ENCODE results near the gene DACH1. TPM values are rescaled to one million over a fixed set of nuclear protein-coding genes. Genes with fewer than 3 reads are reported as not detected.

Gene DACH1
- total and polyA plus RNA-seq, 2 donors (not counting 3 experiments of a cell fraction or from before 2014, with no cell fraction given), result 8.6 to 28.3 TPM

- no peaks in the 10 kb centered on the region for H3K79me2 ChIP-seq (ENCODE audit: control insufficient read depth, insufficient read depth, low read length)
- no peak overlapping the region for H3K9ac ChIP-seq (replicated peaks; ENCODE audit: extremely low read depth, insufficient read depth, low read length)
- H3K27me3 ChIP-seq (ENCODE audit: control insufficient read depth in 2 of 2, insufficient read depth in 2 of 2, low read length in 2 of 2), result no peaks in the 10 kb centered on the region
- POLR2A ChIA-PET, result no interaction called here
- H2AFZ ChIP-seq (ENCODE audit: low read depth, low read length), result no peak overlapping the region
- no peak overlapping the region for H3K4me2 ChIP-seq (ENCODE audit: insufficient read depth, low read length)
- H3K36me3 ChIP-seq (ENCODE audit: control insufficient read depth in 2 of 2, extremely low read depth in 1 of 2, insufficient read depth in 2 of 2, low read length in 2 of 2), result no peaks in the 10 kb centered on the region
- H3K27ac ChIP-seq (ENCODE audit: insufficient read depth, low read depth, low read length), result no peak overlapping the region
- CTCF ChIA-PET, result no interaction called here
- no peaks in the 10 kb centered on the region for H4K20me1 ChIP-seq (replicated peaks; ENCODE audit: control insufficient read depth, extremely low read depth, insufficient read depth, low read length)
- H3K4me3 ChIP-seq (replicated peaks in 1 of 3; ENCODE audit: insufficient read depth in 1 of 3, low read depth in 1 of 3, low read length in 3 of 3), result no peak overlapping the region
- intact Hi-C loops (cut with micrococcal nuclease) (no loop called here), dilution Hi-C loops (cut with MboI; ENCODE audit: extremely low pct_ligation_motif_present, low sequenced_read_pairs) (no loop called here)
- DNase-seq (ENCODE audit: low read depth, low spot score) (no peak), FAIRE-seq (no peak)
- H3K9me1 ChIP-seq (replicated peaks; ENCODE audit: control insufficient read depth, extremely low read depth, insufficient read depth, low read length), result no peaks in the 10 kb centered on the region
- TF ChIP-seq EZH2 (IDR thresholded peaks at IDR 0.05; ENCODE audit: borderline replicate concordance, low read depth, low read length, severe bottlenecking), result no peak
- TF ChIP-seq GATA2 (IDR thresholded peaks at IDR 0.05; ENCODE audit: insufficient read depth, insufficient read length, low read depth, low read length), result no peak
- TF ChIP-seq FOS (IDR thresholded peaks at IDR 0.05; ENCODE audit: borderline replicate concordance, insufficient read depth, low read length), result no peak
- TF ChIP-seq MAX (IDR thresholded peaks at IDR 0.05; ENCODE audit: insufficient read depth, insufficient read length), result no peak
- TF ChIP-seq CTCF (IDR thresholded peaks at IDR 0.05; ENCODE audit: extremely low read depth in 1 of 2, insufficient read depth in 1 of 2, low read depth in 1 of 2, low read length in 2 of 2), result no peak
- TF ChIP-seq JUN (IDR thresholded peaks at IDR 0.05; ENCODE audit: borderline replicate concordance, insufficient read depth, insufficient read length, low read depth), result no peak
- no TSS peak for BruUV-seq (replicated peaks)
- H3K9me3 ChIP-seq (replicated peaks; ENCODE audit: control insufficient read depth, insufficient read depth, low read length), result no peaks in the 10 kb centered on the region
- H3K4me1 ChIP-seq (ENCODE audit: control insufficient read depth, extremely low read depth, insufficient read depth, low read length), result no peaks in the 10 kb centered on the region
These were observed 58.3 kb downstream of the DACH1 start for GRCh38 chr13:71808708-71809107.

Data from endothelial cell of umbilical vein (primary cell).